Measurements from ENCODE around the gene ZBED5. TPM values are rescaled to one million over a fixed set of nuclear protein-coding genes. Genes with fewer than 3 reads are reported as not detected.
A peak's percentile ranks its signal among the peaks of the same experiment; 100 is the strongest.

Gene ZBED5
- polyA plus RNA-seq (159 and 178 TPM in 2 replicates), polyA minus RNA-seq (124 and 133 TPM in 2 replicates)

DNA sequence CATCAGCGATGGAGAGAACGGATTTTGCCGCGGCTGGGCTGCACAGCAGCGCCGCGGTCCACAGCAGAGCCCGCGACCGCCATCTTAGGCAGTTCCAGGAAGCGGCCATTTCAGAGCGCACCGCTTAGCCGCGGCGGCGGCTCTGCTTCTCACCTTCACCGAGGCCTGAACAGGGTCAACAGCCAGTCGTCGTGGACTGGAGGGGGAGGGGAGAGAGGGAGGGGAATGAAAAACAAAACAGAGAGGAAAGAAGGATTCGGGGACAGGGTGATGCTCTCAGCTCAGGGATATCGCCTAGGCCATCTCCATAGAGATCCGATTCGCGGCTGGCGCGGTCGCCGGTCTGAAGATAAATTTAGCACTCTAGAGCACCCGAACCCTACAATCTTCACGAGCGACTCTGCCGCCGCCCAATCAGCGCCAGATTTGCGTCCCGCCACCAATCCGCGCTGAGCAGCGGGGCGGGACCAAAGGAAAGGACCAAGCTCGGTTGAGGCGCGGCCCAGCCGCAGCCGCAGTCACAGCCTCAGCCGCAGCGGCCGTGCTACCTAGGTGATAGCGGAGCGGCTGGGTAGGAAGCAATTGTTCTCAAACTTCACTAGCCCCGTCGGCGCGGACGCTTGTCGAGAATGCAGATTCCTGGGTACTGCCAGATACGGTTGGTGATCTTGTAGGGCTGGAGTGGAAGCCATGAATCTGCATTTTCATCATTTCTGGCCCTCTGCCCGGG is at the start of gene ZBED5:
Gene ZBED5 (minus strand): TSS at position 345 of the 730 bp plus-strand sequence. CDS start 3,108 bp downstream, outside the sequence.
- H3K9me3 ChIP-seq (ENCODE audit: low read length) = no peaks in the 10 kb centered on the region
- peak within 1 kb of the TSS; percentile 97 for H3K4me2 ChIP-seq (ENCODE audit: low read length)
- H3K9me2 ChIP-seq (ENCODE audit: insufficient read depth, low read length) = no peaks in the 10 kb centered on the region
- no peaks in the 10 kb centered on the region for H3K27me3 ChIP-seq (ENCODE audit: insufficient read depth, low read depth, low read length)
- H3K9ac ChIP-seq (ENCODE audit: low read length) = peak within 1 kb of the TSS; percentile 99
- peak within 1 kb of the TSS; percentile 100 for H3K27ac ChIP-seq (ENCODE audit: low read length)
- peaks cover 56% of the 10 kb centered on the region for H3K79me2 ChIP-seq (replicated peaks; ENCODE audit: insufficient read depth, low read length)
- peak; percentile 8 for TF ChIP-seq RAD21 (conservative IDR thresholded peaks at IDR 0.05)
- TF ChIP-seq, protein P1, sequence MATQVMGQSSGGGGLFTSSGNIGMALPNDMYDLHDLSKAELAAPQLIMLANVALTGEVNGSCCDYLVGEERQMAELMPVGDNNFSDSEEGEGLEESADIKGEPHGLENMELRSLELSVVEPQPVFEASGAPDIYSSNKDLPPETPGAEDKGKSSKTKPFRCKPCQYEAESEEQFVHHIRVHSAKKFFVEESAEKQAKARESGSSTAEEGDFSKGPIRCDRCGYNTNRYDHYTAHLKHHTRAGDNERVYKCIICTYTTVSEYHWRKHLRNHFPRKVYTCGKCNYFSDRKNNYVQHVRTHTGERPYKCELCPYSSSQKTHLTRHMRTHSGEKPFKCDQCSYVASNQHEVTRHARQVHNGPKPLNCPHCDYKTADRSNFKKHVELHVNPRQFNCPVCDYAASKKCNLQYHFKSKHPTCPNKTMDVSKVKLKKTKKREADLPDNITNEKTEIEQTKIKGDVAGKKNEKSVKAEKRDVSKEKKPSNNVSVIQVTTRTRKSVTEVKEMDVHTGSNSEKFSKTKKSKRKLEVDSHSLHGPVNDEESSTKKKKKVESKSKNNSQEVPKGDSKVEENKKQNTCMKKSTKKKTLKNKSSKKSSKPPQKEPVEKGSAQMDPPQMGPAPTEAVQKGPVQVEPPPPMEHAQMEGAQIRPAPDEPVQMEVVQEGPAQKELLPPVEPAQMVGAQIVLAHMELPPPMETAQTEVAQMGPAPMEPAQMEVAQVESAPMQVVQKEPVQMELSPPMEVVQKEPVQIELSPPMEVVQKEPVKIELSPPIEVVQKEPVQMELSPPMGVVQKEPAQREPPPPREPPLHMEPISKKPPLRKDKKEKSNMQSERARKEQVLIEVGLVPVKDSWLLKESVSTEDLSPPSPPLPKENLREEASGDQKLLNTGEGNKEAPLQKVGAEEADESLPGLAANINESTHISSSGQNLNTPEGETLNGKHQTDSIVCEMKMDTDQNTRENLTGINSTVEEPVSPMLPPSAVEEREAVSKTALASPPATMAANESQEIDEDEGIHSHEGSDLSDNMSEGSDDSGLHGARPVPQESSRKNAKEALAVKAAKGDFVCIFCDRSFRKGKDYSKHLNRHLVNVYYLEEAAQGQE (IDR thresholded peaks at IDR 0.05; ENCODE audit: borderline replicate concordance) = peak; percentile 96
- TF ChIP-seq SMC3 (conservative IDR thresholded peaks at IDR 0.05; ENCODE audit: poor library complexity) = peak; percentile 28
- TF ChIP-seq, protein P2, sequence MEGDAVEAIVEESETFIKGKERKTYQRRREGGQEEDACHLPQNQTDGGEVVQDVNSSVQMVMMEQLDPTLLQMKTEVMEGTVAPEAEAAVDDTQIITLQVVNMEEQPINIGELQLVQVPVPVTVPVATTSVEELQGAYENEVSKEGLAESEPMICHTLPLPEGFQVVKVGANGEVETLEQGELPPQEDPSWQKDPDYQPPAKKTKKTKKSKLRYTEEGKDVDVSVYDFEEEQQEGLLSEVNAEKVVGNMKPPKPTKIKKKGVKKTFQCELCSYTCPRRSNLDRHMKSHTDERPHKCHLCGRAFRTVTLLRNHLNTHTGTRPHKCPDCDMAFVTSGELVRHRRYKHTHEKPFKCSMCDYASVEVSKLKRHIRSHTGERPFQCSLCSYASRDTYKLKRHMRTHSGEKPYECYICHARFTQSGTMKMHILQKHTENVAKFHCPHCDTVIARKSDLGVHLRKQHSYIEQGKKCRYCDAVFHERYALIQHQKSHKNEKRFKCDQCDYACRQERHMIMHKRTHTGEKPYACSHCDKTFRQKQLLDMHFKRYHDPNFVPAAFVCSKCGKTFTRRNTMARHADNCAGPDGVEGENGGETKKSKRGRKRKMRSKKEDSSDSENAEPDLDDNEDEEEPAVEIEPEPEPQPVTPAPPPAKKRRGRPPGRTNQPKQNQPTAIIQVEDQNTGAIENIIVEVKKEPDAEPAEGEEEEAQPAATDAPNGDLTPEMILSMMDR (IDR thresholded peaks at IDR 0.05; ENCODE audit: poor library complexity, severe bottlenecking) = peak; percentile 47
- peak; percentile 97 for TF ChIP-seq POLR2AphosphoS5 (IDR thresholded peaks at IDR 0.05)
- TF ChIP-seq TAF1 (IDR thresholded peaks at IDR 0.05; ENCODE audit: low read depth) = peak; percentile 97
- TF ChIP-seq EZH2 (IDR thresholded peaks at IDR 0.05; ENCODE audit: borderline replicate concordance, insufficient read depth, low read length, poor library complexity, severe bottlenecking) = no peak
- TF ChIP-seq EP300 (conservative IDR thresholded peaks at IDR 0.05; ENCODE audit: poor library complexity, severe bottlenecking) = peak; percentile 55
- peak; percentile 47 for TF ChIP-seq MXI1 (conservative IDR thresholded peaks at IDR 0.05; ENCODE audit: poor library complexity, severe bottlenecking)
- peak within 1 kb of the TSS; percentile 93 for H2AFZ ChIP-seq (ENCODE audit: low read depth, low read length)
- peaks cover 12% of the 10 kb centered on the region for H3F3A ChIP-seq (ENCODE audit: insufficient read depth, low read length, poor library complexity, severe bottlenecking)
- H4K20me1 ChIP-seq (ENCODE audit: insufficient read depth) = no peaks in the 10 kb centered on the region
- H3K36me3 ChIP-seq (ENCODE audit: insufficient read depth, low read length) = peaks cover 25% of the 10 kb centered on the region
- H3K4me3 ChIP-seq (ENCODE audit: low read length) = peak within 1 kb of the TSS; percentile 89

DNA sequence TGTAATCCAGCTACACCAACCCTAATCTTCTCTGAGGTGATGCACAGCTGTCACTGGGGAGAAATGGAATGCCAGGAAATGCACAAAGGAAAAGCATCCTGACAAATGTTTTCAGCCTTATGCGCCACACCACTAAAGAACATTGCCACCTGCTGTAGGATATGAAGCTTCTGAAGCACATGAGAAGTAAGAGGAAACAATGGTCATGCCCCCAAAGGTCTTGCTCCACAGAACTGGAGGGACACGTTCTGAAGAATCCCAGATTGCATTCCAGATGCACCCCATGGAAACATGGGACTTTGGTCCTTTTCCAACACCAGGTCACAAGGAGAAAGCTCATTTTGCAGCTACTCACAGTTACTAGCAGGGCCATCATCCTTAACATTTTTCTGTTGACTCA is 48.7 kb upstream of the ZBED5 start:
- Histone ChIP-seq H3K79me2 (replicated peaks; ENCODE audit: insufficient read depth, low read length) (no peaks in the 10 kb centered on the region), H3K4me3 (ENCODE audit: low read length) (no peak overlapping the region), H3K27me3 (ENCODE audit: insufficient read depth, low read depth, low read length) (no peaks in the 10 kb centered on the region), H3K9ac (ENCODE audit: low read length) (no peak overlapping the region), H3K4me2 (ENCODE audit: low read length) (no peak overlapping the region), H4K20me1 (ENCODE audit: insufficient read depth) (no peaks in the 10 kb centered on the region), H3K36me3 (ENCODE audit: insufficient read depth, low read length) (no peaks in the 10 kb centered on the region), H3F3A (ENCODE audit: insufficient read depth, low read length, poor library complexity, severe bottlenecking) (no peaks in the 10 kb centered on the region), H3K9me2 (ENCODE audit: insufficient read depth, low read length) (no peaks in the 10 kb centered on the region), H2AFZ (ENCODE audit: low read depth, low read length) (no peak overlapping the region), H3K27ac (ENCODE audit: low read length) (no peak overlapping the region), H3K9me3 (ENCODE audit: low read length) (no peaks in the 10 kb centered on the region)
- TF ChIP-seq TAF1 (IDR thresholded peaks at IDR 0.05; ENCODE audit: low read depth) (no peak), SMC3 (conservative IDR thresholded peaks at IDR 0.05; ENCODE audit: poor library complexity) (no peak), EZH2 (IDR thresholded peaks at IDR 0.05; ENCODE audit: borderline replicate concordance, insufficient read depth, low read length, poor library complexity, severe bottlenecking) (no peak), EP300 (conservative IDR thresholded peaks at IDR 0.05; ENCODE audit: poor library complexity, severe bottlenecking) (no peak), RAD21 (conservative IDR thresholded peaks at IDR 0.05) (no peak), MXI1 (conservative IDR thresholded peaks at IDR 0.05; ENCODE audit: poor library complexity, severe bottlenecking) (no peak), POLR2AphosphoS5 (IDR thresholded peaks at IDR 0.05) (no peak)
- TF ChIP-seq, protein P1 (IDR thresholded peaks at IDR 0.05; ENCODE audit: borderline replicate concordance) = no peak
- TF ChIP-seq, protein P2 (IDR thresholded peaks at IDR 0.05; ENCODE audit: poor library complexity, severe bottlenecking) = no peak

Data from neural cell (in vitro differentiated cells).